Astrocyte of the spinal cord (primary cell): Measurements from ENCODE around the gene ACSM2A.
"Not testable (repeated sequence)": the region's sequence is repeated elsewhere in the genome, so short reads cannot be mapped to it uniquely, and the experiment has no call there.

Experiments used
- DNase-seq: peaks from one replicate; pipeline ENCODE4 v3.0.0; 2011; ENCODE audit warnings: low read depth, low spot score
- H3K4me3 ChIP-seq: 2 replicates; pipeline ENCODE4 v1.5.1; 2011; ENCODE audit warnings: low read depth, mild to moderate bottlenecking, low read length, moderate library complexity
- in situ Hi-C: cut with HindIII; loops from 2 replicates; pipeline ENCODE4 v1.10.0; 2017; ENCODE audit warnings: low sequenced_read_pairs
- TF ChIP-seq, protein P1 (sequence below): IDR thresholded peaks from 2 replicates; pipeline ENCODE4 v1.5.1; 2012; ENCODE audit warnings: low read depth, mild to moderate bottlenecking, low read length, inconsistent platforms

Gene ACSM2A

DNA sequence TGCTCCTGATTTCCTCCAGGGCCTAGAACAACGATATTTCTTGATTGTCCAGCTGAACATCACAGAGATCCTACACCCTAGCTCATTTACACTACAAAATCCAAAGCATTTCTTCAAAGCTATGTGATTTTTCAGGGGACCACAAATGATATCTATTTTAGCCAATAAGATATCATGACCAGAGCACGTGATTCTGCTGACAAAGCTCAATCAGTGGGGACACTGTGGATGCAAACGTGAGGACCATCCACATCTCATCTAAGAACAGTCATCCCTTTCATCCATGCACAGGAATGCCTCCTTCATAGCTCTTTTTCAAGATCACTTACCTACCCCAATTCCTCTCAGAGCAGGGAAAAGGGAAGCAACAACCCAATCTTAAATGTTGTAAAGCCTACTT is 67.9 kb downstream of the ACSM2A start:
- TF ChIP-seq, protein P1, sequence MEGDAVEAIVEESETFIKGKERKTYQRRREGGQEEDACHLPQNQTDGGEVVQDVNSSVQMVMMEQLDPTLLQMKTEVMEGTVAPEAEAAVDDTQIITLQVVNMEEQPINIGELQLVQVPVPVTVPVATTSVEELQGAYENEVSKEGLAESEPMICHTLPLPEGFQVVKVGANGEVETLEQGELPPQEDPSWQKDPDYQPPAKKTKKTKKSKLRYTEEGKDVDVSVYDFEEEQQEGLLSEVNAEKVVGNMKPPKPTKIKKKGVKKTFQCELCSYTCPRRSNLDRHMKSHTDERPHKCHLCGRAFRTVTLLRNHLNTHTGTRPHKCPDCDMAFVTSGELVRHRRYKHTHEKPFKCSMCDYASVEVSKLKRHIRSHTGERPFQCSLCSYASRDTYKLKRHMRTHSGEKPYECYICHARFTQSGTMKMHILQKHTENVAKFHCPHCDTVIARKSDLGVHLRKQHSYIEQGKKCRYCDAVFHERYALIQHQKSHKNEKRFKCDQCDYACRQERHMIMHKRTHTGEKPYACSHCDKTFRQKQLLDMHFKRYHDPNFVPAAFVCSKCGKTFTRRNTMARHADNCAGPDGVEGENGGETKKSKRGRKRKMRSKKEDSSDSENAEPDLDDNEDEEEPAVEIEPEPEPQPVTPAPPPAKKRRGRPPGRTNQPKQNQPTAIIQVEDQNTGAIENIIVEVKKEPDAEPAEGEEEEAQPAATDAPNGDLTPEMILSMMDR = no peak
- in situ Hi-C loops = no loop called here
- no peak overlapping the region for H3K4me3 ChIP-seq
- DNase-seq = no peak

DNA sequence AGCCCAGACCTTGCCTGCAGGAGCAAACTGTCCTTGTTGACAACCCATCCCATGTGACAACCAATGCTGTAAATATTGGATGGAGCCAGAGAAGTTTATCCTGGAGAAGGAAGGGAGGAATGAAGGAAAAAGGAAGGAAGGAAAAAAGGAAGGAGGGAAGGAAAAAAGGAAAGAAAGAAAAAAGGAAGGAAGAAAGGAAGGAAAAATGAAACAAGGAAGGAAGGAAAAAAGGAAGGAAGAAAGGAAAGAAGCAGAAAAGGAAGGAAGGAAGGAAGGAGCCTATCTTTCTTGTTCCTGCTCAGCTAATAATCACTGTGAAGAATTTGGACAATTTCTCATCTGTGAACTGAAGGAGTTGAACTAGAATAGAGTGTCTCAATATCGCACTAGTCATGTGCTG is 68.8 kb downstream of the ACSM2A start:
- no peak for DNase-seq
- in situ Hi-C loops = no loop called here
- H3K4me3 ChIP-seq = no peak overlapping the region
- TF ChIP-seq, protein P1 = no peak

DNA sequence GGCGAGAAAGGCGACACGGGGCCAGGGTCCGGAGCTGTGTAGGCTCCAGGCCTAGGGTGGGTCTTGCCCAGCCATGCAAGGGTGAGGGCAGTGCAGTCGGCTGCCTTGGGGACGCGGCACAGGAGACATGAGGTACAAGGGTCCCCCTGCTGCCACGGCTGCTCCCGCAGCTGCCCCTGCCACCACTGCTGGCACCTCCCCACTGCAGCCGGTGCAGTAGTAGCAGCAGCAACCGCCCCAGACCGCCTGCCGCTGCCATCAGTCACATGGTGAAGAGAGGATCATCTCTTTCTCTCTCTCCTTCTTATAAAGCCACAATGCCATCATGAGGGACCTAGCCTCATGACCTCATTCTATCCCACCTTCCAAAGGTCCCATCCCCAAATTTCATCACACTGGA is 80.5 kb downstream of the ACSM2A start:
- in situ Hi-C loops, H3K4me3 ChIP-seq, DNase-seq: not testable (repeated sequence)

DNA sequence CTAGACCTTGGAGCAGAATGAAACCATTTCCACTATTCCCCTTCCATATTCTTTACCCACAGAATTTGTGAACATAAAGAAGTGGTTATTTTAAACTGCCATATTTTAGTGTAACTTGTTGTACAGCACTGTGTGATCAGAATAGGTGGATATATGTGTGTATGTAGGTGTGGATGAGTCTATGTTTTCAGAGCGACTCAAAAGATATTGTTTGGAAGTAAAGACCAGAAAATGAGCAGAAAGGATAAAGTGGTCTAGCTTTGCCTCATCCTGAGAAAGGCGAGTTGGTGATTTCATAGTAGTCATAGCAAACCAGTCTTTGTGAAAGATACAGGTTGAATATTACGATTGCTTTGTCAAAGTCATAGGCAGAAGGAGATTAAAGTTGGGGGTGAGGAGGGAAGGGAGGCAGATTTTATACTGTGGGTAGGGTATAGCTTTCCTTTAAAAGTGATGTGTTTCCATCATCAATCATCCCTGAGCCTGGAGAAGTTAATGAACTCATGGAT is 81.0 kb downstream of the ACSM2A start:
- in situ Hi-C loops, H3K4me3 ChIP-seq, DNase-seq: not testable (repeated sequence)

DNA sequence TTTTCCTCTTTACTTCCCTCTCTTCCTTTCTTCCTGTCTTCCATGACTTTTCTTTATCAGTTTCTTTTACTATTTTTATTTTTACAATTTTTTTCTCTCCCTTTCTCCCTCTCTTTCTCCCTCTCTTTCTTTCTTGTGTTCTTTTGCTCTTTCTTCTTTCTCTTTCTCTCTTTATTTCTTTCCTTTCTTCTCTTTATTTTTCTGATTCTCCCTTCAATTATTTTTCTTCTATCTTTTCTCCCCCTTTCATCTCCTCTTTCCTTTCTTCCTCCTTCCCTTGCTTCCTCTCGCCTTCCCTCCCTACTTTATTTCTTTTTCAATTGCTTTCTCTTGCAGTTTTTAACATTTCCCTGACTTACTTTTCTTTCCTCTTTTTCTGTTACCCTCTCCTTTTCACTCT is 85.3 kb downstream of the ACSM2A start:
- in situ Hi-C loops, DNase-seq, H3K4me3 ChIP-seq: not testable (repeated sequence)
